ENCODE results near the gene CLOCK.

CLOCK gene

DNA sequence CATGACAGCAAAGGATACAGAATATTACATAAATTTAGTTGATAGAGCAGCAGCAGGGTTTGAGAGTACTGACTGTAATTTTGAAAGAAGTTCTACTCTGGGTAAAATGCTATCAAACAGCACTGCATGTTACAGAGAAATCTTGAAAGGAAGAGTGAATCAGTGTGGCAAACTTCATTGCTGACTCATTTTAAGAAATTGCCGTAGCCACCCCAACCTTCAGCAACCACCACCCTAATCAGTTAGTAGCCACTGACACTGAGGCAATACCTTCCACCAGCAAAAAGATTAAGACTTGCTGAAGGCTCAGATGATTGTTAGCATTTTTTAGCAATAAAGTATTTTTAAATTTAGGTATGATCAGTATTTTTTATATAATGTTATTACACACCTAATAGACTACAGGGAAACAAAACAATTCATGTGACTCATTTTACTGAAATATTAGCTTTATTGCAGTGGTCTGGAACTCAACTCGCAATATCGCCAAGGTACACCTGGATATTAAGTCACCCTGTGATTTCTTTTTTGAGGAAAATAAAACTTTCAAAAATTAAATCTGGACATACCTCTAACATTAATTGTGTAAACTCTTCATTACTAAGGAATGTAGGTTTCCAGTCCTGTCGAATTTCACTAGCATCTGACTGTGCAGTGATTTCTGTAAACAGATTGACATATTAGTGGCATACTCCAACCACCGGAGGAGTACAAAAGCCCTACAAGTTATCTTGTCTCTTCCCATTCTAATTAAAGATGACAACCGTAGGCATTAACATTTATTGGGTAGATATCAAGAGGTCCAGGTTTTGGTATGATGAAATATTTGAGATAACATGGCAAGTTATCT, 71.1 kb downstream of the CLOCK start:
- DNase-seq (ENCODE audit: low read depth in 2 of 2), result peak; percentile 21 to 22

DNA sequence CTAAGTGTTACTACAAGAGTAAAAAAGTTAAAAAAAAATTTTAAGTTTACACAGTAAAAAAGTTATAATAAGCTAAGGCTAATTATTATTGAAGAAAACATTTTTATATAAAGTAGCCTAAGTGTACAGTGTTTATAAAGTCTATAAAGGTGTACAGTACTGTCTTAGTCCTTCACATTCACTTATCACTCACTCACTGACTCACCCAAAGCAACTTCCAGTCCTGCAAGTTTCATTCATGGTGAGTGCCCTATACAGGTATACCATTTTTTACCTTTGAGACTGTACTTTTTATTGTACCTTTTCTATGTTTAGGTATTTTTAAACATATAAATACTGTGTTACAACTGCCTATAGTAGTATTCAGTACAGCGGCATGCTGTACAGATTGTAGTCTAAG, 76.7 kb downstream of the CLOCK start:
- no peak for DNase-seq (ENCODE audit: low read depth in 2 of 2)

DNA sequence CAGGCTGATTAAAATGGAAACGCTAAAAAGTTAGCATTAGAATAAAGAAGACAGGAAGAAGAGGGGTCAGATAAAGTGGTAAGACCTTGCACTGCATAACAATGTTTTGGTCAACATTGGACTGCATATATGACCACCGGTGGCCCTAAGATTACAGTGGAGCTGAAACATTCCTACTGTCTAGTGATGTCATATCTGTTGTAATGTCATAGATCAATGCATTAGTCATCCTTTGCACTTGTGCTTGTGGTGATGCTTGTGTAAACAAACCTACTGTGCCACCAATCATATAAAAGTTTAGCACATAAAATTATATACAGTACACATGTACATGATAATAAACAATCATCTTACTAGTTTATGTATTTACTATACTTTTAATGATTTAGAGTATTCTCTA, 78.0 kb downstream of the CLOCK start:
- no peak for DNase-seq (ENCODE audit: low read depth in 2 of 2)

DNA sequence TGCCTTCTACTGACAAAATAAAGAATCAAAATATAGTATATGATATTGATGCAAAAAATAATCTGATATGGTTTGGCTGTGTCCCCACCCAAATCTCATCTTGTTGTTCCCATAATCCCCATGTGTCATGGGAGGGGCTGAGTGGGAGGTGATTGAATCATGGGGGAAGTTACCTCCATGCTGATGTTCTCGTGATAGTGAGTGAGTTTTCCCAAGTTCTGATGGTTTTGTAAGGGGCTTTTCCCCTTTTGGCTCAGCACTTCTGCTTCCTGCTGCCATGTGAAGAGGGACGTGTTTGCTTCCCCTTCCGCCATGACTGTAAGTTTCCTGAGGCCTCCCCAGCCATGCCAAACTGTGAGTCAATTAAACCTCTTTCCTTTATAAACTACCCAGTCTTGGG, 80.7 kb downstream of the CLOCK start:
- DNase-seq (ENCODE audit: low read depth in 2 of 2), result no peak

DNA sequence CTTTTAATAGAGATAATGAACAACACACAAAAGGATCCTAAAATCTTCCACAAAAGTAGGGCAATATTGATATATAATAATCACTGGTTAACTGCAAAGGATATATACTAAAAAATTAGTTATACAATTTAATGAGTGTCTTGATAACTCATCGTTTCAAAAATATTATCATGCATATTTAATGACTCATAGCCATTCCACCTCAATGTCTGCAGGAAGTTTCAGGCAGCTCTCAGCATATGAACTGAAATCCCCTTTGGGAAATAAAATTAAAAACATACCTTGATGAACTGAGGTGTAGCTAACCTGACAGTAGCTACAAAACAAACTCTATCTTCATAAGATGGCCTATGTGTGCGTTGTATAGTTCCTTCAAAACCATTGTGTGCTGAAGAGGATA, 88.1 kb downstream of the CLOCK start:
- DNase-seq (ENCODE audit: low read depth in 2 of 2), result no peak

DNA sequence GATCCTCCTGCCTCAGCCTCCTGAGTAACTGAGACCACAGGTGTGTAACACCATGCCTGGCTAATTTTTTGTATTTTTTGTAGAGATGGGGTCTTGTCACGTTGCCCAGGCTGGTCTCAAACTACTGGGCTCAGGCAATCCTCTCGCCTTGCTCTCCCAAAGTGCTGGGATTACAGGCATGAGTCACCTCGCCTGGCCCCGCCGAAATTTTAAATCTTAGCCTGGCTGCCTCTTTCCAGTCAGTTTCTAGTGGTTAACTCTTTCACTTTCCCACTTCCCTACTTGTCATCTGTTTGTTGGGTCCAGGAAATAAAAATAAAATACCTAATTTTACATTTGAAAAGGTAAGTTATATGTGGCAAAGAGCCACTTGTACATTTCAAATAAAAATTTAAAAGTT, 88.5 kb downstream of the CLOCK start:
- DNase-seq (ENCODE audit: low read depth in 2 of 2), result no peak

DNA sequence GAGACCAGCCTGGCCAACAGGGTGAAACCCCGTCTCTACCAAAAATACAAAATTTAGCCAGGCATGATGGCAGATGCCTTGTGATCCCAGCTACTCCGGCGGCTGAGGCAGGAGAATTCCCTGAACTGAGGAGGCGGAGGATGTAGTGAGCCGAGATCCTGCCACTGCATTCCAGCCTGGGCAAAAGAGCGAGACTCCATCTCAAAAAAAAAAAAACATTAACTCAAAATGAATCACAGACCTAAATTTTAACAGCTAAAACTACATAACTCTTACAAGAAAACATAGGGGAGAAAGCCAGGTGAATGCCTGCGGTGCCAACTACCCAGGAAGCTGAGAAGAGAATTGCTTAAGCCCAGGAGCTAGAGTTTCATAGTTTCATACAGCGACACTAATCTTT, 96.1 kb downstream of the CLOCK start:
- DNase-seq (ENCODE audit: low read depth in 2 of 2), result no peak

DNA sequence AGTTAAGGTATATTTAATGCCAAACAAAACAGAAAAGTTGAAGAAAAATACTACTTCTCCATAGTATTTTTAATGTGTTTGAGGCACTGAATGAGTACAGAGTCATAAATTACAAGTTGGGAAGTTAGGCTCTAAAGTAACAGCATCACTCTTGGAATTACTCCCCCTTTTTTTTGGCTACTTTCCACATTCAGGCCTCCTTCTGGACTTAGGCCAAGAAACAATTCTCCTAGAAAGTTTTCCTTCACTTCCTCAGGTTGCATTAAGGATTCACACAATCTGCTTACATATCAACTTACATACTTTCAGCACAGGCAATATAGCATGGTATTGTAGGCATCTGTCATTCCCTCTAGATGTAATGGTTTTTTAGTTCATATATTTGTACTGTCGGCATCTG, 98.9 kb downstream of the CLOCK start:
- DNase-seq (ENCODE audit: low read depth in 2 of 2), result peak in 1 of 2 experiments; percentile 37

DNA sequence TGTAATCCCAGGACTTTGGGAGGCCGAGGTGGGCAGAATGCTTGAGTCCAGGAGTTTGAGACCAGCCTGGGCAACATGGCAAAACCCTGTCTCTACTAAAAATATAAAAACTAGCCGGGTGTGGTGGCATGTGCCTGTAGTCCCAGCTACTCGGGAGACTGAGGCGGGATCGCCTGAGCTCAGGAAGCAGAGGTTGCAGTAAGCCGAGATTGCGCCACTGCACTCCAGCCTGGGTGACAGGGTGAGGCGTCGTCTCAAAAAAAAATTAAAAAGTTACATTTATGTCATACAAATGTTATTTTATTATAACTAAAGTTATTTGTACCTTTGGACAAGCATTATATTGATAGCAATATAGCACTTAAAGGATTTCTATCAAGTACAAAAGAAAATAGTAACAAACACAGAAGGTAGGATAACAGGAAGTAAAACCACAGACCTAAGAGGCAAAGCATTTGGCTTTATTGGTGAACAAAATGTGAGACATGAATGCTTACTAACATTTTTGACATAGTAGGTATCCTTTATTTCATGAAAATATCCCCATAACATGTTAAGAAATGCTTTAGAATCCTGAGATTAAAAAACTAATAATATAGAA, 99.5 kb downstream of the CLOCK start:
- no peak for DNase-seq (ENCODE audit: low read depth in 2 of 2)

DNA sequence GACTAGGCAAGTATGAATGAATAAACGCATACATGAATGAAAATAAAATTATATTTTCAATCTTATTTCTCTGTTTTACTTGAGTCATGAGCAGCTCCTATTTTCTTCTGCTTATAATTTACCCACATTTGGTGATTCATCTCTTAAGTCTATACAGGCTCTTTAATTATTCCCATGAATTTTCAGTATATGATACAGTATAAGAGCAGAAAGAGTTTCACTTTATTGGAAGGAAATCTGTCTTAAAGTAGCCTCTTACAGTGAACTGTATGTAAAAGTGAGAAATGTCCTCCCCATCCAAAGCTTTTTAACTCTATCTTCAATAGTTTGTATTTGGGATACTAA, 100.2 kb downstream of the CLOCK start:
- DNase-seq (ENCODE audit: low read depth in 2 of 2), result no peak

DNA sequence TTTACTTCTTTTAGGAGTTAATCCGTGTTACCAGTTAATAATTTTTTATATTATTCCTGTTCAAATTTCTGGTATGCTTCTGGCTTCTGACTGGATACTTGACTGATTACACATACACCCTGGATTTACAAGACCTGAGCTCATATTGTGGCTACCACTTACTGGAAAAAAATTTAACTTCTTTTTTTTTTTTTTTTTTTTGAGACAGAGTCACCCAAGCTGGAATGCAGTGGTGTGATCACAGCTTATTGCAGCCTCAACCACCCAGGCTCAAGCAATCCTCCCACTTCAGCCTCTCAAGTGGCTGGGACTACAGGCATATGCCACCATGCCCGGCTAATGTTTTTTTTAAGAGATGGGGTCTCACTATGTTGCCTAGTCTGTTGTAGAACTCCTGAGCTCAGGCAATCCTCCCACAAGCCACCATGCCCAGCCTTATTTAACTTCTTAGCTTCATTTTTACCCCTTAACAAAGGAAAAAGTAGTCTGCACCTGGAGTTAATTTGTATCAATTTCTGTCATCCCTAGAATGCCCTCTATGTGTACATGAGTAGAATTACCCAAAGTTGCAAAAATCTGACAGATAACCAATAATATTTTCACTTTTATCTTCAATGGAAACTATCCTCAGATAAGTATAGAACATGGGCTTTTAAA, 100.7 kb downstream of the CLOCK start:
- DNase-seq (ENCODE audit: low read depth in 2 of 2), result peak; percentile 56 to 62

DNA sequence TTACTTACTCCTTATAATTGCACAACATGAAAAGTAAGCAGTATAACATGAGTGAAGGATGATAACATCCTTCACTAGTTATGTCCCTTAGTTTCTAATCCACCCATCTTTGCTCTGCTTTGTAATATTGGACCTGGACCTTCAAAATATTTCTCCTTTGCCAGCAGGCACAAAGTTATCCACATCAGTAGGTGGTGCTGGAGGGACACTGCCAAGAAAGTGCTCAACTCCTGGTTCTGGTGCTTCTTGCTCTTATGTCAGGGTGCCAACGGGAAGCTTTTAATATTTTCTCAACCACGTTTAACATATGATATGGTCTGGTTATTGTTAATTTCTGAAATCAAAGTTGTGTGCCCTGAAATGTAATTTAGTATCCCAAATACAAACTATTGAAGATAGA, 101.9 kb downstream of the CLOCK start:
- no peak for DNase-seq (ENCODE audit: low read depth in 2 of 2)

DNA sequence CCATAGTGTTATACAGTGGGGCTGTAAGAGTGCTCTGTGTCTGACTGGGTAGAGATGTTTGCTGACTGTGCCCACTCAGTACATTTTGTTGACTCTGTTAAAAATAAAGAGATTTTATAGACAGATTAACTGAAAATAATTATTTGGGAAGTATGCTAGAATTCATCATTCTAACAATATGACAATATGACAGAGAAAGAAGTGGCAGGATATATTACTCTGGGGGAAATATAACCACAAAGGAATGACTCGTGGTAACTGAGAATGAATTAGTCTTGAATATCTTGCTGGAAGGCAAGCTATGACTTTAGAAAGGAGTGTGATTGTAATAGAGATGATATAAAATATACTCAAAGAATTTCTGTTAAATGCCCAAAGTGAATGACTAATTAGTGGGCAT, 104.2 kb downstream of the CLOCK start:
- no peak for DNase-seq (ENCODE audit: low read depth in 2 of 2)

DNA sequence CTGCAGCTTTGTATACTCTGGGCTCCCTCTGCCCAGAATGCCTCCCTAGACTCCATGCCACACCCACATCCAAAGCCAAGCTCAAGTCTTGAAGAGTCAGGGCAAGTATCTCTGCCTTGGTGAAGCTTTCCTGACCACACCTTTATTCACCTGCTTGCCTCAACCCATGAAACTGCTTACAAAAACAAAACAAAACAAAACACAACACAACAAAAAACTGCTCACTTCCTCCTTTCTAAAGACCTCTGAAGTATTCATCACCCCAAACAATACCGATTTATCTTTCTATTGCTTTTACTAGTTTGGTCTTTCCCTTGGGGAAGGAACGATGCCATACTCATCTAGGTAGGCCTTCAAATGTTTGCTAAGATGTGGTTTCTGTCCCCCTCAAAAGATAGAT, 105.9 kb downstream of the CLOCK start:
- DNase-seq (ENCODE audit: low read depth in 2 of 2), result no peak

DNA sequence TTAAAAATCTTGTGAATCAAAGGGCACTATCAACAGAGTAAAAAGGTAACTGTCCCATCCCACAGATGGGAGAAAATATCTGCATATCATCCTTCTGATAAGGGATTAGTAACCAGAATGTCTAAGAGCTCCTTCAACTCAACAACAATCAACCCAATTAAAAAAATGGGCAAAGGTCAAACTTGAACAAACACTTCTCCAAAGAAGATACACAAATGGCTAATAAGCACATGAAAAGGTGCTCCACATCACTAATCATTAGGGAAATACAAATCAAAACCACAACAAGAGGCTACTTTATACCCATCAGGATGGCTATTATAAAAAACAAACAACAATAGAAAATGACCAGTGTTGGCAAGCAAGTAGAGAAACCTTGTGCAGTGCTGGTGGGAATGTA, 107.7 kb downstream of the CLOCK start:
- no peak for DNase-seq (ENCODE audit: low read depth in 2 of 2)

DNA sequence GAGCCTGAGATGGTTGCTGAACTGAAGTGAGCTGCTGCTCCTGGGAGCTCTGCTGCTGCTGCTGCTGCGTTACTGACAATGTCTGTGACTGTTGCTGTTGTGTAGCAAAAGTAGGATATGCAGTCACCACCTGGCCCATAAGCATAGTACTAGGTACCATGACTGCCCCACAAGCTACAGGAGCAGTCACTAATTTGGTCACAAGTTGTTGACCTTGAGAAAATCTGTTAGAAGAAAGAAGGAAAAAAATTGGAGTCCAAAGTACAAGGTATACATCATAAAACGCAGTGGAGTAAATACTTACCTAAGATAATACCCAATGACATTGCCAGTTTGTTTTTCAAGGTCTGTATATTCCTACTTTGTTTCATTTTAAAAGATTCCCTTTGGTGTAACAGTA, 108.4 kb downstream of the CLOCK start:
- no peak for DNase-seq (ENCODE audit: low read depth in 2 of 2)

DNA sequence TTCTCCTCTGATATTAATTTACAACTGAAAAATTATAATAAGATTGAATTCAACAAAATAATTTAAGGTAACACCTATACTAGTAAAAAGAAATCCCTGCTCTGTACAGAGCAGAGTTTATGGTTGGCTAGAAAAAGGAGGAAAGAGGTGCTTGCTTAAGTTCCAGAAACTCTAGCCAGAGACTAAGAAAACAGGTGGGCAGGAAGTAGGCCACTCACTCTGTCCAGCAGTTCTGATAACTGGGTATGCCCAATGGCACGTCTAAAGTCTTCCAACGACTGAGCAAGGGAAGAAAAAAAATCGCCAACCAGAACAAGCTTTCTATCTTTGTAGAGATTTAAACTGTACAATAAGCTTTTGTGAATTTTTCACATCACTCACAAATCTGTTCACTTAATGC, 108.9 kb downstream of the CLOCK start:
- no peak for DNase-seq (ENCODE audit: low read depth in 2 of 2)

DNA sequence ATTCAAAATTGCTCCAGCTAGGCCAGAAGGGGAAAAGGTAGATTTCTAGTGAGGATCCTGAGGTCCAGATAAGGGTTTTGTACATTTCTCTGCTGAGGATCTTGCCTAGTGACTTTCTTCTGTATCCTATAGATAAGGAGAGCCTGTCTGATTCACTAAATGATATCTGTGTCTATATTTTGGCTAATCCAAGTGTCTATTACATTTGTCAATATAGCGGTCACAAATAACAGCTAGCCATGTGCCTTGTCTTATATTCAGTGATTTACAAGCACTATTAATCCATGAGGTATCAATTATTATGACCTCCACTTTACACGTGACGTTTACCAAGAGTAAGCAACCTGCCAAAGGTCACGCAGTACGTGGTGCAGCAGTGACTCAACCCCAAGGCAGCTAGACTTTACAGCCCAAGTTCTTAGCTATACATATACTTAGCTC, 109.3 kb downstream of the CLOCK start:
- no peak for DNase-seq (ENCODE audit: low read depth in 2 of 2)

DNA sequence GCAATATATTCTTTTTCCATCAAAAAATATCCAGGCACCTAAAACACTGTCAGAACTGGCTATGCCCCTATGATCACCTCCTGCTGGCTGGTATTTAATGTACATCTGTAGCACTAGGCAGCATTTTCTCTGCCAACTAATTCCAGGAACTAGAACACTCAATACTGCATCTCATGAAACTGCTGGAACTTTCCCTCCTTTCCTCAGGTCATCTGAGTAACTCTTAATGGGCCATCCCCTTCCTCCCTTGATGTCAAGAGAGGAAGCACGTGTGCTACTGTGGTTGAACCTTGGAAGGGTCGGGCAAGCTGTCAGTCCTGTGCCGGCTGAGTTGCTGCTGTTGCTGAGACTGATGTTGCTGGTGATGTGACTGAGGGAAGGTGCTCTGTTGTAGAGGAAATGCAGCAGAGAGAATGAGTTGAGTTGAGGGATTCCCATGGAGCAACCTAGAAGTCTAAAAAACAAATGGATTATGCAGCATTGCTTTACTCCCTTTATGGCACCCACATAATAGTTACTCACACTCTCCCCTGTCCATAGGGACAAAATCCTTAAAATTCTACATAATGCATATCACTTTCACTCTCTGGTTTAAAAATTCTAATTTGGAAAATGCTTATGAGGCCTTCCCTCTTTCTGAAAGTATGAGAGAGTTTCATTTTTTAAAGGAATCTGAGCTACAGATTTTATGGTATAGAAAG, 111.4 kb downstream of the CLOCK start:
- DNase-seq (ENCODE audit: low read depth in 2 of 2), result no peak

DNA sequence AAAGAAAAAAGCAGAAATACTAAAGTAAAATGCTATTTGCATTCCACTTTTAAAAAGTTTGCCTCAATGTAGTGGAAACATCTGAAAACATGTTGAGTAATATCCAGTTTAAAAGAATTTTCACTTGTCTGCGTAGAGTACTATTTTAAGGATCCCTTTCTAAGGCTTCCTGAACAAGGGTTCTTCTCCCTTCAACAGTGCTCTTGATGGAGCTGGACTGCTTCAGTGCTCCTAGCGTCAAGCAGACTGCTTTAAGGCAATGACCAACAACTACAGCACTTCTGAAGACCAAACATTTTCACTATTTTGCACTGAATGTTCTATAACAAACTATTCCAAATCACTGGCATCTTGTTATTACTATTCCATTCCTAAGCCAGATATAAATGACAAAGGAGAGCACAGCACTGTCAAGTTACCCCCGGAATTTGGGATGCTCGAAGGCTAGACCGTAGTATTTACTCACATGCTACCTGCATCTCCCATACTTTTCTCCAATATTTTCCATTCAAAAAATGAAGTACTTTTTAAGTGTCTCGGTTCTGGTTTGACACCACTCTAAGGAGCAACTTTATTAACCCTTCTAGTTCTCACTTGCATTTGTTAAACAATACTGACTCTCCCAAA, 114.9 kb downstream of the CLOCK start:
- no peak for DNase-seq (ENCODE audit: low read depth in 2 of 2)

DNA sequence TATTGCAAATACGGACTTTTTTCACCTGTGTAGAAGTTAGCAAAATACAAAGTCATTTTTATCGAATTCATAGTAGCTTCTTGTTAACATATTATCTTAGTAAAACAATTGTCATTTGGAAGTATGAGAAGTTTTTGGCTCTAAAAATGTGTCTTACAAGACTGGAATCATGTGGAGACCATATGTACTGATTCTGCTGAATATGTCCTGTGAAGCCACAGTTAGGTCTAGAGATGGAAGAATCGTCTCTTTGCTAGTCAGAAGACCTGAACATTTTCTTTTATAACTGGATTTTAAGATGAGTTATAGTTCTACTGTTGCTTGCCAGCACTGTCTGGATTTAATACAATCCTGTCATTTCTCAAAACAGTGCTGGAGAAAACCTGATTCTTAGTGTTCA, 121.9 kb downstream of the CLOCK start:
- no peak for DNase-seq (ENCODE audit: low read depth in 2 of 2)

DNA sequence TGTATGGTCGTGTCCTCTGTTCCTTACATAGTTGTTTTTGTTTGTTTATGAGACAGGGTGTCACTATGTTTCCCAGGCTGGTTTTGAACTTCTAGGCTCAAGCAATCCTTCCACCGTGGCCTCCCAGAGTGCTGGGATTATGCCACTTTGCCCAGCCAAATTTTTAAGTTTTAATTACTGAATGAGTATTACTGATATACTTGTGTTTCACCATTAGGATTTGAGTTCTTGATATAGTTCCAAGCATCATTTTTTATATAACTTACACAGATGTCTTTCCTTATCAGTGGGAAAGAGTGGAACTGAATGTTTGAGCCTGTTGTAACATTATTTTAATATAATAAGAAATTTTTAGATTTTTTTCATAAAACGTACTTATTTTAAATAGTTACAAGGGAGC, 130.5 kb downstream of the CLOCK start:
- DNase-seq (ENCODE audit: low read depth in 2 of 2), result no peak

Data from fibroblast of skin of left biceps (primary cell).